ENCODE measurements around the gene DPYD.

DPYD gene

GRCh38 chr1:97174039-97174704, 746.7 kb downstream of the DPYD start:
- no peak overlapping the region for H3K27ac ChIP-seq (ENCODE audit: low read depth, low read length)
- H3K4me1 ChIP-seq (ENCODE audit: control insufficient read depth, insufficient read depth, low read length) = no peaks in the 10 kb centered on the region
- H3K36me3 ChIP-seq (ENCODE audit: control insufficient read depth, insufficient read depth, low read length) = no peaks in the 10 kb centered on the region
- no peak overlapping the region for H3K4me3 ChIP-seq (ENCODE audit: low read depth, low read length)
- no peak overlapping the region for H3K9ac ChIP-seq (ENCODE audit: low read length)
- no peaks in the 10 kb centered on the region for H3K9me3 ChIP-seq (ENCODE audit: control insufficient read depth, insufficient read depth, low read depth, low read length)
- no peaks in the 10 kb centered on the region for H3K27me3 ChIP-seq (ENCODE audit: control insufficient read depth, insufficient read depth, low read length)

GRCh38 chr1:97170300-97170699, 750.5 kb downstream of the DPYD start:
- H3K36me3 ChIP-seq (ENCODE audit: control insufficient read depth, insufficient read depth, low read length) = no peaks in the 10 kb centered on the region
- H3K9me3 ChIP-seq (ENCODE audit: control insufficient read depth, insufficient read depth, low read depth, low read length) = no peaks in the 10 kb centered on the region
- H3K4me3 ChIP-seq (ENCODE audit: low read depth, low read length) = no peak overlapping the region
- no peak overlapping the region for H3K9ac ChIP-seq (ENCODE audit: low read length)
- no peaks in the 10 kb centered on the region for H3K4me1 ChIP-seq (ENCODE audit: control insufficient read depth, insufficient read depth, low read length)
- no peaks in the 10 kb centered on the region for H3K27me3 ChIP-seq (ENCODE audit: control insufficient read depth, insufficient read depth, low read length)
- H3K27ac ChIP-seq (ENCODE audit: low read depth, low read length) = no peak overlapping the region

- no peak overlapping the region for H3K9ac ChIP-seq (ENCODE audit: low read length)
- H3K4me1 ChIP-seq (ENCODE audit: control insufficient read depth, insufficient read depth, low read length) = no peaks in the 10 kb centered on the region
- no peak overlapping the region for H3K4me3 ChIP-seq (ENCODE audit: low read depth, low read length)
- H3K27me3 ChIP-seq (ENCODE audit: control insufficient read depth, insufficient read depth, low read length) = no peaks in the 10 kb centered on the region
- H3K27ac ChIP-seq (ENCODE audit: low read depth, low read length) = no peak overlapping the region
- H3K36me3 ChIP-seq (ENCODE audit: control insufficient read depth, insufficient read depth, low read length) = no peaks in the 10 kb centered on the region
- H3K9me3 ChIP-seq (ENCODE audit: control insufficient read depth, insufficient read depth, low read depth, low read length) = no peaks in the 10 kb centered on the region
Observed at GRCh38 chr1:97168056-97168455, 752.8 kb downstream of the DPYD start.

- Histone ChIP-seq H3K27me3 (ENCODE audit: control insufficient read depth, insufficient read depth, low read length) (no peaks in the 10 kb centered on the region), H3K4me3 (ENCODE audit: low read depth, low read length) (no peak overlapping the region), H3K4me1 (ENCODE audit: control insufficient read depth, insufficient read depth, low read length) (no peaks in the 10 kb centered on the region), H3K36me3 (ENCODE audit: control insufficient read depth, insufficient read depth, low read length) (no peaks in the 10 kb centered on the region), H3K27ac (ENCODE audit: low read depth, low read length) (no peak overlapping the region), H3K9ac (ENCODE audit: low read length) (no peak overlapping the region), H3K9me3 (ENCODE audit: control insufficient read depth, insufficient read depth, low read depth, low read length) (no peaks in the 10 kb centered on the region)
Observed at GRCh38 chr1:97167246-97167645, 753.6 kb downstream of the DPYD start.

GRCh38 chr1:97166626-97167025, 754.2 kb downstream of the DPYD start:
- Histone ChIP-seq H3K27me3 (ENCODE audit: control insufficient read depth, insufficient read depth, low read length) (no peaks in the 10 kb centered on the region), H3K4me3 (ENCODE audit: low read depth, low read length) (no peak overlapping the region), H3K36me3 (ENCODE audit: control insufficient read depth, insufficient read depth, low read length) (no peaks in the 10 kb centered on the region), H3K9ac (ENCODE audit: low read length) (no peak overlapping the region), H3K27ac (ENCODE audit: low read depth, low read length) (no peak overlapping the region), H3K4me1 (ENCODE audit: control insufficient read depth, insufficient read depth, low read length) (no peaks in the 10 kb centered on the region), H3K9me3 (ENCODE audit: control insufficient read depth, insufficient read depth, low read depth, low read length) (no peaks in the 10 kb centered on the region)

GRCh38 chr1:97164276-97164639, 756.6 kb downstream of the DPYD start:
- Histone ChIP-seq H3K36me3 (ENCODE audit: control insufficient read depth, insufficient read depth, low read length) (no peaks in the 10 kb centered on the region), H3K4me1 (ENCODE audit: control insufficient read depth, insufficient read depth, low read length) (no peaks in the 10 kb centered on the region), H3K27ac (ENCODE audit: low read depth, low read length) (no peak overlapping the region), H3K9me3 (ENCODE audit: control insufficient read depth, insufficient read depth, low read depth, low read length) (no peaks in the 10 kb centered on the region), H3K9ac (ENCODE audit: low read length) (no peak overlapping the region), H3K4me3 (ENCODE audit: low read depth, low read length) (no peak overlapping the region), H3K27me3 (ENCODE audit: control insufficient read depth, insufficient read depth, low read length) (no peaks in the 10 kb centered on the region)

- no peak overlapping the region for H3K27ac ChIP-seq (ENCODE audit: low read depth, low read length)
- H3K36me3 ChIP-seq (ENCODE audit: control insufficient read depth, insufficient read depth, low read length) = no peaks in the 10 kb centered on the region
- H3K27me3 ChIP-seq (ENCODE audit: control insufficient read depth, insufficient read depth, low read length) = no peaks in the 10 kb centered on the region
- H3K9me3 ChIP-seq (ENCODE audit: control insufficient read depth, insufficient read depth, low read depth, low read length) = no peaks in the 10 kb centered on the region
- H3K4me1 ChIP-seq (ENCODE audit: control insufficient read depth, insufficient read depth, low read length) = no peaks in the 10 kb centered on the region
- no peak overlapping the region for H3K9ac ChIP-seq (ENCODE audit: low read length)
- H3K4me3 ChIP-seq (ENCODE audit: low read depth, low read length) = no peak overlapping the region
Observed at GRCh38 chr1:97163591-97164275, 757.1 kb downstream of the DPYD start.

- Histone ChIP-seq H3K9me3 (ENCODE audit: control insufficient read depth, insufficient read depth, low read depth, low read length) (no peaks in the 10 kb centered on the region), H3K4me3 (ENCODE audit: low read depth, low read length) (no peak overlapping the region), H3K27me3 (ENCODE audit: control insufficient read depth, insufficient read depth, low read length) (no peaks in the 10 kb centered on the region), H3K27ac (ENCODE audit: low read depth, low read length) (no peak overlapping the region), H3K9ac (ENCODE audit: low read length) (no peak overlapping the region), H3K4me1 (ENCODE audit: control insufficient read depth, insufficient read depth, low read length) (no peaks in the 10 kb centered on the region), H3K36me3 (ENCODE audit: control insufficient read depth, insufficient read depth, low read length) (no peaks in the 10 kb centered on the region)
Observed at GRCh38 chr1:97160818-97161217, 760.0 kb downstream of the DPYD start.

GRCh38 chr1:97159342-97159741, 761.5 kb downstream of the DPYD start:
- Histone ChIP-seq H3K9ac (ENCODE audit: low read length) (no peak overlapping the region), H3K36me3 (ENCODE audit: control insufficient read depth, insufficient read depth, low read length) (no peaks in the 10 kb centered on the region), H3K4me3 (ENCODE audit: low read depth, low read length) (no peak overlapping the region)

GRCh38 chr1:97158691-97159096, 762.1 kb downstream of the DPYD start:
- H3K27ac ChIP-seq (ENCODE audit: low read depth, low read length) = no peak overlapping the region
- H3K4me1 ChIP-seq (ENCODE audit: control insufficient read depth, insufficient read depth, low read length) = no peaks in the 10 kb centered on the region
- H3K27me3 ChIP-seq (ENCODE audit: control insufficient read depth, insufficient read depth, low read length) = no peaks in the 10 kb centered on the region
- H3K9ac ChIP-seq (ENCODE audit: low read length) = no peak overlapping the region
- H3K9me3 ChIP-seq (ENCODE audit: control insufficient read depth, insufficient read depth, low read depth, low read length) = no peaks in the 10 kb centered on the region
- no peak overlapping the region for H3K4me3 ChIP-seq (ENCODE audit: low read depth, low read length)
- H3K36me3 ChIP-seq (ENCODE audit: control insufficient read depth, insufficient read depth, low read length) = no peaks in the 10 kb centered on the region

More at GRCh38 chr1:97159342-97159741, 761.5 kb downstream of the DPYD start:
- Histone ChIP-seq H3K27ac (ENCODE audit: low read depth, low read length) (no peak overlapping the region), H3K4me1 (ENCODE audit: control insufficient read depth, insufficient read depth, low read length) (no peaks in the 10 kb centered on the region), H3K9me3 (ENCODE audit: control insufficient read depth, insufficient read depth, low read depth, low read length) (no peaks in the 10 kb centered on the region), H3K27me3 (ENCODE audit: control insufficient read depth, insufficient read depth, low read length) (no peaks in the 10 kb centered on the region)

GRCh38 chr1:97157991-97158390, 762.8 kb downstream of the DPYD start:
- Histone ChIP-seq H3K4me3 (ENCODE audit: low read depth, low read length) (no peak overlapping the region), H3K27ac (ENCODE audit: low read depth, low read length) (no peak overlapping the region), H3K9ac (ENCODE audit: low read length) (no peak overlapping the region), H3K4me1 (ENCODE audit: control insufficient read depth, insufficient read depth, low read length) (no peaks in the 10 kb centered on the region), H3K27me3 (ENCODE audit: control insufficient read depth, insufficient read depth, low read length) (no peaks in the 10 kb centered on the region), H3K36me3 (ENCODE audit: control insufficient read depth, insufficient read depth, low read length) (no peaks in the 10 kb centered on the region), H3K9me3 (ENCODE audit: control insufficient read depth, insufficient read depth, low read depth, low read length) (no peaks in the 10 kb centered on the region)
